CD4-positive, alpha-beta T cell (primary cell): ENCODE results near the gene ZNF423. TPM values are rescaled to one million over a fixed set of nuclear protein-coding genes. Genes with fewer than 3 reads are reported as not detected.

Source experiments
- ATAC-seq: fragments of 200-7000 bp; cut with Tn5 transposase; one replicate; pipeline ENCODE4 v1.10.0; 2022; ENCODE audit warnings: mild to moderate bottlenecking; ENCODE audit not compliant: poor library complexity
- CTCF ChIA-PET: fragments of 350-600 bp; sonication (Branson Sonifier 250); formaldehyde crosslinking; loops from one replicate; lab custom pipeline; 2021; ENCODE audit warnings: antibody characterized with exemption, inconsistent platforms; lab: Charles Lee
- POLR2A ChIA-PET: fragments of 350-600 bp; sonication (Branson Sonifier 250); formaldehyde crosslinking; loops from one replicate; lab custom pipeline; 2021; ENCODE audit warnings: antibody characterized with exemption, inconsistent platforms; lab: Charles Lee
- DNase-seq, 14 experiments: peaks; one replicate each; pipeline ENCODE4 v3.0.0-alpha.2; 2013 to 2020; ENCODE audit warnings: mixed read lengths in 2 of 14
- H3K27ac ChIP-seq, 2 donors: one replicate each; pipeline versions ENCODE4 v1.5.1 to v1.7.0; 2013; ENCODE audit warnings: low read length in 2 of 2, low read depth in 1 of 2, mild to moderate bottlenecking in 1 of 2
- H3K27me3 ChIP-seq, 2 experiments: 1 replicate in 1 of 2; 2 replicates in 1 of 2; pipeline versions ENCODE4 v1.6.1 to v1.7.0; 2013; ENCODE audit warnings: low read length in 2 of 2, control low read depth in 1 of 2, mild to moderate bottlenecking in 1 of 2, moderate library complexity in 1 of 2; ENCODE audit not compliant: insufficient read depth in 2 of 2, control insufficient read depth in 1 of 2
- H3K36me3 ChIP-seq: one replicate; pipeline ENCODE4 v1.6.1; 2013; ENCODE audit warnings: low read length, control low read depth; ENCODE audit not compliant: insufficient read depth
- H3K4me1 ChIP-seq: one replicate; pipeline ENCODE4 v1.6.1; 2013; ENCODE audit warnings: low read length, control low read depth; ENCODE audit not compliant: insufficient read depth
- H3K4me3 ChIP-seq: one replicate; pipeline ENCODE4 v1.5.1; 2013; ENCODE audit warnings: mild to moderate bottlenecking, low read length, moderate library complexity
- H3K9me3 ChIP-seq, 2 experiments: 1 replicate in 1 of 2; 2 replicates in 1 of 2; pipeline versions ENCODE4 v1.6.1 to v1.7.0; 2013; ENCODE audit warnings: low read length in 2 of 2, mild to moderate bottlenecking in 2 of 2, control low read depth in 1 of 2, moderate library complexity in 1 of 2; ENCODE audit not compliant: control insufficient read depth in 1 of 2, insufficient read depth in 1 of 2
- H3K27ac Mint-ChIP-seq: one replicate; pipeline ENCODE4 v1.8.0; 2020; ENCODE audit warnings: mixed read lengths
- H3K27me3 Mint-ChIP-seq: one replicate; pipeline ENCODE4 v1.8.0; 2021; ENCODE audit warnings: mixed read lengths
- H3K36me3 Mint-ChIP-seq: one replicate; pipeline ENCODE4 v1.8.0; 2021; ENCODE audit warnings: low read depth, mixed read lengths
- H3K4me1 Mint-ChIP-seq: one replicate; pipeline ENCODE4 v1.8.0; 2021; ENCODE audit warnings: low read depth, mixed read lengths
- H3K4me3 Mint-ChIP-seq: one replicate; pipeline ENCODE4 v1.8.0; 2020; ENCODE audit warnings: mild to moderate bottlenecking, mixed read lengths
- H3K9me3 Mint-ChIP-seq: one replicate; pipeline ENCODE4 v1.8.0; 2020; ENCODE audit warnings: mixed read lengths
- CTCF ChIP-seq: fragments of 200-600 bp; IDR thresholded peaks from one replicate; pipeline ENCODE4 v1.8.0; 2022; ENCODE audit warnings: antibody characterized with exemption, mild to moderate bottlenecking
- intact Hi-C, 2 experiments: fragments of 100-400 bp; cut with DNase I in 1 of 2; cut with micrococcal nuclease in 1 of 2; formaldehyde crosslinking; loops; one replicate each; pipeline versions ENCODE4 v1.15.1 to v1.9.0; 2023 to 2025; cut with DNase I, micrococcal nuclease
- total RNA-seq, 174 experiments: library from RNA in 2 of 174; stranded (reverse) in 2 of 174; gene quantifications; one replicate each; pipeline ENCODE4 v1.2.3 and lab custom pipeline; 2021 to 2026

Gene ZNF423
- total RNA-seq, 2 experiments from 2014 or later: not detected

- no peak for TF ChIP-seq CTCF
- H3K4me3 ChIP-seq: no peak overlapping the region
- no peaks in the 10 kb centered on the region for H3K27me3 ChIP-seq
- no peaks in the 10 kb centered on the region for H3K4me1 ChIP-seq
- H3K4me1 Mint-ChIP-seq: peaks cover 7% of the 10 kb centered on the region
- intact Hi-C loops: no loop called here
- H3K9me3 ChIP-seq: no peaks in the 10 kb centered on the region
- no peaks in the 10 kb centered on the region for H3K9me3 Mint-ChIP-seq
- DNase-seq (peak in 1 of 14 experiments; percentile 6), ATAC-seq (no peak)
- no peaks in the 10 kb centered on the region for H3K36me3 Mint-ChIP-seq
- ChIA-PET POLR2A (no interaction called here), CTCF (no interaction called here)
- no peaks in the 10 kb centered on the region for H3K27me3 Mint-ChIP-seq
- H3K27ac ChIP-seq: no peak overlapping the region
- H3K4me3 Mint-ChIP-seq: no peak overlapping the region
- H3K36me3 ChIP-seq: no peaks in the 10 kb centered on the region
- H3K27ac Mint-ChIP-seq: no peak overlapping the region
Observed at GRCh38 chr16:49453983-49454382, 401.9 kb downstream of the ZNF423 start.

- H3K4me3 ChIP-seq: no peak overlapping the region
- Mint-ChIP-seq H3K36me3 (no peaks in the 10 kb centered on the region), H3K27me3 (no peaks in the 10 kb centered on the region), H3K4me1 (no peaks in the 10 kb centered on the region), H3K9me3 (no peaks in the 10 kb centered on the region), H3K27ac (no peak overlapping the region), H3K4me3 (no peak overlapping the region)
- DNase-seq (no peak), ATAC-seq (no peak)
- H3K9me3 ChIP-seq: no peaks in the 10 kb centered on the region
- TF ChIP-seq CTCF: no peak
- intact Hi-C loops: no loop called here
- no peaks in the 10 kb centered on the region for H3K36me3 ChIP-seq
- no peaks in the 10 kb centered on the region for H3K27me3 ChIP-seq
- no peak overlapping the region for H3K27ac ChIP-seq
- ChIA-PET CTCF (no interaction called here), POLR2A (no interaction called here)
- no peaks in the 10 kb centered on the region for H3K4me1 ChIP-seq
Observed at GRCh38 chr16:49453021-49453420, 402.9 kb downstream of the ZNF423 start.

- no peak for TF ChIP-seq CTCF
- intact Hi-C loops: no loop called here
- Histone ChIP-seq H3K36me3 (no peaks in the 10 kb centered on the region), H3K4me1 (no peaks in the 10 kb centered on the region), H3K4me3 (no peak overlapping the region), H3K9me3 (no peaks in the 10 kb centered on the region), H3K27ac (no peak overlapping the region), H3K27me3 (no peaks in the 10 kb centered on the region)
- no peak for DNase-seq
- ChIA-PET CTCF (no interaction called here), POLR2A (no interaction called here)
- ATAC-seq: no peak
- Mint-ChIP-seq H3K27ac (no peak overlapping the region), H3K9me3 (no peaks in the 10 kb centered on the region), H3K36me3 (no peaks in the 10 kb centered on the region), H3K4me1 (no peaks in the 10 kb centered on the region), H3K4me3 (peak overlapping the region; percentile 34), H3K27me3 (no peaks in the 10 kb centered on the region)
Observed at GRCh38 chr16:49452578-49452977, 403.3 kb downstream of the ZNF423 start.
